WTC11 (cell line): ENCODE results near the gene MORC2.

Experiments
- CDX4 ChIP-seq: fragments of 250-450 bp; sonication (Bioruptor Pico); IDR thresholded peaks from 2 replicates; pipeline ENCODE4 v1.9.0; 2021; ENCODE audit warnings: moderate library complexity, mild to moderate bottlenecking, inconsistent platforms, borderline replicate concordance
- FOXK1 ChIP-seq: sonication (generic); formaldehyde crosslinking; IDR thresholded peaks from 2 replicates; pipeline ENCODE4 v1.8.0; 2022; ENCODE audit warnings: mild to moderate bottlenecking, moderate library complexity, missing genetic modification reagents
- MLX ChIP-seq: sonication (generic); formaldehyde crosslinking; IDR thresholded peaks from 2 replicates; pipeline ENCODE4 v1.8.1; 2023; ENCODE audit warnings: mild to moderate bottlenecking, missing genetic modification reagents, moderate library complexity
- SMAD3 ChIP-seq: sonication (generic); formaldehyde crosslinking; IDR thresholded peaks from 2 replicates; pipeline ENCODE4 v1.8.0; 2022; ENCODE audit warnings: missing genetic modification reagents, mild to moderate bottlenecking, borderline replicate concordance
- TEAD4 ChIP-seq: sonication (generic); formaldehyde crosslinking; IDR thresholded peaks from 2 replicates; pipeline ENCODE4 v1.8.0; 2022; ENCODE audit warnings: mild to moderate bottlenecking, missing genetic modification reagents
- ZNF263 ChIP-seq: sonication (generic); formaldehyde crosslinking; IDR thresholded peaks from 2 replicates; pipeline ENCODE4 v1.8.1; 2022; ENCODE audit warnings: low read depth, mild to moderate bottlenecking, moderate library complexity, missing genetic modification reagents
- ZNF396 ChIP-seq: fragments of 250-450 bp; sonication (Bioruptor Pico); IDR thresholded peaks from 2 replicates; pipeline ENCODE4 v1.8.0; 2021; ENCODE audit warnings: mild to moderate bottlenecking, moderate library complexity, borderline replicate concordance
- TF ChIP-seq, protein P1 (sequence below): fragments of 200-600 bp; IDR thresholded peaks from 2 replicates; pipeline ENCODE4 v1.8.0; 2022; ENCODE audit warnings: antibody characterized with exemption
- TF ChIP-seq, protein P2 (sequence below): sonication (generic); formaldehyde crosslinking; IDR thresholded peaks from 2 replicates; pipeline ENCODE4 v1.8.0; 2022; ENCODE audit warnings: mild to moderate bottlenecking, missing genetic modification reagents
- TF ChIP-seq, protein P3 (sequence below): sonication (generic); formaldehyde crosslinking; IDR thresholded peaks from 2 replicates; pipeline ENCODE4 v1.8.1; 2022; ENCODE audit warnings: low read depth, mild to moderate bottlenecking, moderate library complexity, missing genetic modification reagents, borderline replicate concordance
- TF ChIP-seq, protein P4 (sequence below): sonication (generic); formaldehyde crosslinking; conservative IDR thresholded peaks from 2 replicates; pipeline ENCODE4 v1.8.1; 2022; ENCODE audit warnings: mild to moderate bottlenecking, missing genetic modification reagents

DNA sequence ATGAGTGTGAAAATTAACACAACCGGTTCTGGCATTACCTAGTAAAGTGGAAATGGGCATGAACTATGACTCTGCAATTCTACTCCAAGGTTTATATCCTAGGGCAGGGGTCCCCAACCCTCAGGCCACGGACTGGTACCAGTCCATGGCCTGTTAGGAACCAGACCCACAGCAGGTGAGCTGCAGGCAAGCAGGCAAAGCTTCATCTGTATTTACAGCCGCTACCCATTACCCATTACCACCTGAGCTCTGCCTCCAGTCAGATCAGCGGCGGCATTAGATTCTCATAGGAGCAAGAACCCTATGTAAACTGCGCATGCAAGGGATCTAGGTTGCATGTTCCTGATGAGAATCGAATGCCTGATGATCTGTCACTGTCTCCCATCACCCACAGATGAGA, 49.8 kb downstream of the MORC2 start:
- TF ChIP-seq, protein P1, sequence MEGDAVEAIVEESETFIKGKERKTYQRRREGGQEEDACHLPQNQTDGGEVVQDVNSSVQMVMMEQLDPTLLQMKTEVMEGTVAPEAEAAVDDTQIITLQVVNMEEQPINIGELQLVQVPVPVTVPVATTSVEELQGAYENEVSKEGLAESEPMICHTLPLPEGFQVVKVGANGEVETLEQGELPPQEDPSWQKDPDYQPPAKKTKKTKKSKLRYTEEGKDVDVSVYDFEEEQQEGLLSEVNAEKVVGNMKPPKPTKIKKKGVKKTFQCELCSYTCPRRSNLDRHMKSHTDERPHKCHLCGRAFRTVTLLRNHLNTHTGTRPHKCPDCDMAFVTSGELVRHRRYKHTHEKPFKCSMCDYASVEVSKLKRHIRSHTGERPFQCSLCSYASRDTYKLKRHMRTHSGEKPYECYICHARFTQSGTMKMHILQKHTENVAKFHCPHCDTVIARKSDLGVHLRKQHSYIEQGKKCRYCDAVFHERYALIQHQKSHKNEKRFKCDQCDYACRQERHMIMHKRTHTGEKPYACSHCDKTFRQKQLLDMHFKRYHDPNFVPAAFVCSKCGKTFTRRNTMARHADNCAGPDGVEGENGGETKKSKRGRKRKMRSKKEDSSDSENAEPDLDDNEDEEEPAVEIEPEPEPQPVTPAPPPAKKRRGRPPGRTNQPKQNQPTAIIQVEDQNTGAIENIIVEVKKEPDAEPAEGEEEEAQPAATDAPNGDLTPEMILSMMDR: no peak
- TF ChIP-seq MLX (CRISPR knock-in tag) (no peak), ZNF263 (CRISPR knock-in tag) (no peak), ZNF396 (no peak), SMAD3 (CRISPR knock-in tag) (no peak), TEAD4 (no peak), FOXK1 (no peak), CDX4 (CRISPR knock-in tag) (no peak)
- TF ChIP-seq, protein P2, sequence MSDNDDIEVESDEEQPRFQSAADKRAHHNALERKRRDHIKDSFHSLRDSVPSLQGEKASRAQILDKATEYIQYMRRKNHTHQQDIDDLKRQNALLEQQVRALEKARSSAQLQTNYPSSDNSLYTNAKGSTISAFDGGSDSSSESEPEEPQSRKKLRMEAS (CRISPR knock-in tag): no peak
- TF ChIP-seq, protein P3, sequence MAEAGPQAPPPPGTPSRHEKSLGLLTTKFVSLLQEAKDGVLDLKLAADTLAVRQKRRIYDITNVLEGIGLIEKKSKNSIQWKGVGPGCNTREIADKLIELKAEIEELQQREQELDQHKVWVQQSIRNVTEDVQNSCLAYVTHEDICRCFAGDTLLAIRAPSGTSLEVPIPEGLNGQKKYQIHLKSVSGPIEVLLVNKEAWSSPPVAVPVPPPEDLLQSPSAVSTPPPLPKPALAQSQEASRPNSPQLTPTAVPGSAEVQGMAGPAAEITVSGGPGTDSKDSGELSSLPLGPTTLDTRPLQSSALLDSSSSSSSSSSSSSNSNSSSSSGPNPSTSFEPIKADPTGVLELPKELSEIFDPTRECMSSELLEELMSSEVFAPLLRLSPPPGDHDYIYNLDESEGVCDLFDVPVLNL: no peak
- TF ChIP-seq, protein P4, sequence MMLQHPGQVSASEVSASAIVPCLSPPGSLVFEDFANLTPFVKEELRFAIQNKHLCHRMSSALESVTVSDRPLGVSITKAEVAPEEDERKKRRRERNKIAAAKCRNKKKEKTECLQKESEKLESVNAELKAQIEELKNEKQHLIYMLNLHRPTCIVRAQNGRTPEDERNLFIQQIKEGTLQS: no peak
